Muscle of arm (tissue), 12 donors: ENCODE measurements around the gene RAF1. TPM values are rescaled to one million over a fixed set of nuclear protein-coding genes. Genes with fewer than 3 reads are reported as not detected.

ENCODE experiments used
- DNase-seq: peaks from one replicate; pipeline ENCODE4 v3.0.0-alpha.2; 2013
- polyA plus RNA-seq, 12 donors: library from polyadenylated mRNA; unstranded; fragments of 120-200 nt; gene quantifications; one replicate each; pipeline ENCODE4 v1.2.1, GENCODE V29; 2013; ENCODE audit not compliant: insufficient read length in 12 of 12

RAF1 gene
- polyA plus RNA-seq, 12 donors: 75.4 to 129 (median 107) TPM; not detected in 1

DNA sequence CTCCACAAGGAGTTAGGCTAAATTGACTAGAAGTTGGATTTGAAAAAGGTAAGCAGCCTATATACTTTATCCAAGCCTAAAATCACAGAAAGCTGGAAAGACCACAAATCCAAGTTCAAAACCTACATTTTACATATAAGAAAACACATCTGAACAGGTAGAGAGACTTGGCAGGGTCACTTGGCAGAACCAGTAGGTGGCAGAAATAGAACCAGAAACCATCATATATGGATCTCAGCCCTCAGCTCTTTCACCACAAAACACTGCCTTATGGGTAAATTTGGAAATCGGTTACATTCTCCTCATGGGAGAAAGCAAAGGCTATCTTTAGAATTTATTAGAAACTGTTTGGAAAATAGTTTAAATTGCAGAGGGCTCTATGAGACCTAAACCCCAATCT lies 62.8 kb downstream of the RAF1 start:
- no peak for DNase-seq

- no peak for DNase-seq
Observed at GRCh38 chr3:12598890-12599289, 65.0 kb downstream of the RAF1 start.

GRCh38 chr3:12593473-12593872 lies 70.4 kb downstream of the RAF1 start:
- DNase-seq: no peak

DNA sequence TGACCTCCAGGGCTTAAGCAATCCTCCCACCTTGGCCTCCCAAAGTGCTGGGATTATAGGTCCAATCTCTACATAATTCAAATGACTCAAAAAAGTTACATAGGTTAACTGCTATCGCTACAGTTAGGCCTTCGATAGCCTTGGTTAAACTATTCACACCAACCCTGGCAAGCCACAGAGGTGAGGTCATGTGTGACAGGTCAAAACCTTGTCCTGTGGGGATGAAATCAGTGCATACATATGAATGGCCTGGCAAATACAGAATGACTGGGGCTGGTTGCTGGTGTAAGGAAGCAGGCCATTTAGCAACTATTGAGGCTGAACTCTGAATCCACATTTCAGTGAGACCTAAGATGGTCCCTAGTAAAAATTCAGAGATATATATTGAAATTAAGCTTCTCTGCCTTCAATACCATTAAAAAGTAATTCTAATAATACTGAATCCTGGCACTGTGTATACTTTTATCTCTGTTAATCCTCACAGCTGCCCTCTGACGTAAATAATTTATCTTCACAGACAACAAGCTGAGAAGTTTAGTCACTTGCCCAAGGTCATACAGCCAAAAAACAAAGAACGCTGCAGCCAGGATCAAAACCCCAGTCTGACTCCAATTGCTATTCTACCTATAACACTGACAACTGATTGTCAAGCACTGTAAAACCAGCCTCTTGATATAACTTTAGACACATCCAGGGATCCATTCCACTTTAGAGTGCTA lies 71.8 kb downstream of the RAF1 start:
- DNase-seq: no peak

DNA sequence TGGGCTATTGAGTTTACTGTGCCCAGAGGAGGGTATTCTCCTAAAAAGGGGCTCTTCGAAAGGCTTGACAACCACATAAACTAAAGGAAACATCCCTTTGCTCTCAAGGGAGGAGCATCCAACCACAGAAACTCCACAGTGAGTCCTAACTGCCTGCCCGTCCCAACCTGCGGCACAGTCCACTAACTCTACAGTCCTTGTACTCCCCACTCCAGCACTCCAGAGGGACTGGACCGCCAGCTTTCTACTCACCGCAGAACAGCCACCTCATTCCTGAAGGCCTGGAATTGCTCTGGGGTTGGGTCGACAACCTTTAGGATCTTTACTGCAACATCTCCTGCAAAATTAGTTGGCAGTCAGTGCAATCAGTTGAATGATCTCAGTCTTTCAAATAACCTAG lies 72.5 kb downstream of the RAF1 start:
- DNase-seq: no peak

DNA sequence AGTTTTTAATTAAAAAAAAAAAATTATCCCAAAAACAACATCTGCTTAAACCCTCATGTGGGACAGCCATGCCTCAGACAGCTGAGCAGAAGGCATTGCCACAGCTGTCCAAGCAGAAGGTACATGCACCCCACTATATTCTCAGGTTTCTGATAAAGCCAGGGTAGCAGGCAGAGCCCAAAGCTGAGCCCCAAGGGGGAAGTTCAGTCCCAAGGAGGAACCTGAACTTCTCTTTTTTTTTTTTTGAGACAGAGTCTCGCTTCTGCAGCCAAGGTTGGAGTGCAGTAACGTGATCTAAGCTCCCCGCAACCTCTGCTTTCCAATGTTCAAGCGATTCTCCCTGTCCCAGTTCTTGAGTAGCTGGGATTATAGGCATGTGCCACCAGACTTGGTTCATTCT lies 73.8 kb downstream of the RAF1 start:
- DNase-seq: no peak

DNA sequence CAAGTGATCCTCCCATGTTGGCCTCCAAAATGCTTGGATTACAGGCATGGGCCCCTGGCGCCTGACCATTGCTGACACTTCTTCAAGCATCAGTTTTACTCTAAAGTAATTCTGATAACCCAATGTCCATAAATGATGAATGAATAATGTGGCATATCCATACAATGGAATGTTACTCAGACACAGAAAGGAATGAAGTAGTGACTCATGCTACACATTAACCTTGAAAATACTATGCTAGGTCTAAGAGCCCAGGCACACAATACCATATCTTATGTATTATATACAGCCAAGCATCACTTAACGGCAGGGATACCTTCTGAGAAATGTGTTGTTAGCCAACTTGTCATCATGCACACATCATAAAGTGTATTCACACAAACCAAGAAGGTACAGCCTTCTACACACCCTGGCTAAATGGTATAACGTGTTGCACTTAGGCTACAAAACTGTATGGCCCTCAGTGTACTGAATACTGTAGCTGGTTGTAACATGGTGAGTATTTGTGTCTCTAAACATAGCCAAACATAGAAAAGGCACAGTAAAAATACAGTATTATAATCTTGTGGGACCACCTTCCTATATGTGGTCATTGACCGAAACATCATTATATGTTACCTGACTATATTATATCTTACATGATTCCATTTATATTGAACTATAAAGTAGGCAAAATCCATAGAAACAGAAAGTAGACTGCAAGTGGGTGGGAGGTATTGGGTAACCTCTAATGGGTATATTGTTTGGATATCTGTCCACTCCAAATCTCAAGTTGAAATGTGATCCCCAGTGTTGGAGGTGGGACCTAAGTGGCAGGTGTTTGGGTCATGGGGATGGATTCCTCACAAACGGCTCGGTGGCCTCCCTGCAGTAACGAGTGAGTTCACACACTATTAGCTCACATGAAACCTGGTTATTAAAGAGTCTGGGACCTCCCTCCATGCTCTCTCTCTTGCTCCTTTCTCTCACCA lies 75.6 kb downstream of the RAF1 start:
- DNase-seq: no peak

- no peak for DNase-seq
Observed at GRCh38 chr3:12586403-12586802, 77.5 kb downstream of the RAF1 start.

GRCh38 chr3:12585970-12586369 lies 77.9 kb downstream of the RAF1 start:
- DNase-seq: no peak

DNA sequence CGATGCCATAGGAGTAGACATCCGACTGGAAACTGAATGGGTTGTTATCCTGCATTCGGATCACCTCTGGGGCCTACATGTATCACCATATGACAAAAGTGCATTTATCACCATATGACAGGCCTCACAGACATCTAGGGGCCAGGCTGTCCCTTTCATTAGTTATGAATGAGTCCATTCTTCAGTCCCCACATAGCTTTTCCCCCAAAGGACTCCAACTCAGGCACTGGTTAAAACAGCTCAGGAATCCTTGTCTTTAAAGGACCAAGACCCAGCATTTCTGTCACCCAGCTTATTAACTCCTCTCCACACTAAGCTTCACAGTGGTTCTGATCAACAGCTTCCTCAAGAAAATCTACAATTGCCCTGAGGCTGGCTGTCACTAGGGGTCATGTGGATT lies 78.7 kb downstream of the RAF1 start:
- DNase-seq: no peak

- no peak for DNase-seq
Observed at GRCh38 chr3:12584083-12584482, 79.8 kb downstream of the RAF1 start.

DNA sequence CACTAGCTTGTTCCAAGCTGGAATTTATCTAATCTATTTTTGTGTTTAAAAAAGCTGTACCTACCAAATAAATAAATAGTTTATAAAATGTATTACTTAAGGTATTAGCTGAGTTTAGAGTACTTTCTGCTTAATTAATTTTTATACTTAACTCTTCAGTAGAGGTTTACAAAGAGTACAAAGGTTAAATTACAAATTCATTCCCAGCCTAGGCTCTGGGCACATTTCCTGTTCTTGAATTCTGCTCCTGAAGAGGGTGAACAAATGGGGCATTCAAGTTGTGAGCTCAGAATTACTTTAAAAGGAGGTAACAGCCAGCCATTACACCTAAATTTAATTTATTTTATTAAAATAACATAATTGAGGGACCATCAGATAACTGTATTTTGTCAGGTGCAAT lies 80.6 kb downstream of the RAF1 start:
- no peak for DNase-seq

GRCh38 chr3:12582730-12583129 lies 81.2 kb downstream of the RAF1 start:
- DNase-seq: no peak

- no peak for DNase-seq
Observed at GRCh38 chr3:12579905-12580304, 84.0 kb downstream of the RAF1 start.

- DNase-seq: no peak
Observed at GRCh38 chr3:12579456-12579855, 84.5 kb downstream of the RAF1 start.

DNA sequence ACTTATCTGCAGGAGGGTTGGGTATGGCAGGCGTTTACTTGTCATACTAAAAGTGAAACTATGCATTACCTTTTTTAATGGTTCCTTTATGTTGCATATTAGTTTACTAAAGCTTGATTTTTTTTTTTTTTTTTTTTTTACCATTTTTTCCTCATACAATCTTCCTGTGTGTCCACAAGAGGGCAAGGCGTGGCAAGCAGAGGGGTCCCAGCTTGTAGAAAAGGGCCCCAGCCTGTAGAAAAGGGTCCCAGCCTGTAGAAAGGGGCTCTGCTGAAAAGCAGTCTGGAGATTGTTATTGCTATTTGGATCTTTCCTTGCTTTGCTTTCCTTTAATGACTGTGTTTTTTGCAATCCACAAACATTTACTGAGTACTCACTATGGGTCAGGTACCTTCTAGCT lies 85.2 kb downstream of the RAF1 start:
- no peak for DNase-seq

GRCh38 chr3:12577379-12577778 lies 86.5 kb downstream of the RAF1 start:
- DNase-seq: no peak

- DNase-seq: no peak
Observed at GRCh38 chr3:12574661-12575060, 89.3 kb downstream of the RAF1 start.

DNA sequence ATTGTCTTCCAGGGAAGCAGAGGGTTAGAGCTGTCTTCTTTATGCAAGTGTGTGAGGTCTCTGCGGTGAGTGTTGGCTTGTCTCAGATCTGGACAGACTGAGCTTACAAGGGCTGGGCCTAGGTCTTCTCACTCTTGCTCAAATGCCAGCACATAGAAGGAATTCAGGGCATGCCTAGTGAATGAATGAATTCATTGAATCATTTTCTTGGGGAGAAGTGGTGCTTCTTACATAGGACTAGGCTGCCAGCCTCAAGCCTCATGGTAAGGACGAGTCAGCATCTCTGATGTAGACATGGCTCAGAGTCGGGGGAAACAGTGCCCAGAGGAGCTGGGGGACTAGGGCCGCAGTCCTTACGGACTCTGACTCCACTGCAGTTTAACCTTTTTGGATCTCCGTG lies 89.8 kb downstream of the RAF1 start:
- no peak for DNase-seq

DNA sequence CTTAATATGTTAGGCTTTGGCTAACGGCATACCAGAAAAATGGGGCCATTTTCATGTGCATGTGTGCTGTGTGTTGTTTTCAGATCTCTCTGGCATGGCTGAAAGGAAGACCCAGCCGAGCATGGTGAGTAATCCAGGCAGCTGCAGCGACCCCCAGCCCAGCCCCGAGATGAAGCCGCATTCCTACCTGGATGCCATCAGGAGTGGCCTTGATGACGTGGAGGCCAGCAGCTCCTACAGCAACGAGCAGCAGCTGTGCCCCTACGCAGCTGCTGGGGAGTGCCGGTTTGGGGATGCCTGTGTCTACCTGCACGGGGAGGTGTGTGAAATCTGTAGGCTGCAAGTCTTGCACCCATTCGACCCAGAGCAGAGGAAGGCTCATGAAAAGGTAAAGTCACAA lies 91.9 kb downstream of the RAF1 start:
- no peak for DNase-seq

DNA sequence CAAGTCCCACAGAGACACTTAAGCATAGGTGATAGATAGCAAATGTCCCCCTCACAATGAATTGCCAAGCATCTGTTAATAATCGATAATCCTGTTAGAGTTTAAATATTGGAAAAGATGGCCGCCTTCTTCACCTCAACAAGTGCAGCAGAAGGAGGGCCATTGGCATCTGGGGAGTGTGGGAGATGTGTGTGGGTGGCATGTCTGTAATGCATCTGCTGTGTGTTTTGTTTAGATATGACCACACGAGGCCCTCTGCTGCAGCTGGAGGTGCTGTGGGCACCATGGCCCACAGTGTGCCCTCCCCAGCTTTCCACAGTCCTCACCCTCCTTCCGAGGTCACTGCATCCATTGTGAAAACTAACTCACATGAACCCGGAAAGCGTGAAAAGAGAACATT lies 94.1 kb downstream of the RAF1 start:
- DNase-seq: no peak

DNA sequence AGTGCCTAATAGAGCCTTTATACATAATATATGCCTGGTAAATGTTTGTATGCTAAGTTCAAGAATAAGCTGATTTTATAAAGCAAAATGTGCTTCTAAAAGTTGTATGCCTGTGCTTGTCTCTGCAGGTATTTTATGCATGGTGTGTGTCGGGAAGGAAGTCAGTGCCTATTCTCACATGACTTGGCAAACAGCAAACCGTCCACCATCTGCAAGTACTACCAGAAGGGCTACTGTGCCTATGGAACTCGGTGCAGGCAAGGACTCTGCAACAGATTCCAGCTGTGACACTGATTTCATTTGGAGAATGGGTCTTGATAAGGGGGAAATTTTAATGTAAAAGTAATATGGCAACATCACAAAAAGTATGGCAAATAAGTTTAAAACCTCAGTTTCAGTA lies 95.2 kb downstream of the RAF1 start:
- DNase-seq: no peak

- DNase-seq: no peak
Observed at GRCh38 chr3:12566976-12567375, 96.9 kb downstream of the RAF1 start.
